HCT116 (cell line): ENCODE data around the gene ZNF283. TPM values are rescaled to one million over a fixed set of nuclear protein-coding genes. Genes with fewer than 3 reads are reported as not detected.
A peak's percentile ranks its signal among the peaks of the same experiment; 100 is the strongest.

Source experiments
- ATAC-seq: fragments of 200-7000 bp; cut with Tn5 transposase; 2 replicates; pipeline ENCODE4 v1.9.1; 2020; ENCODE audit warnings: mild to moderate bottlenecking, moderate library complexity
- BruUV-seq: library from RNA; stranded (reverse); fragments of 400-500 nt; replicated peaks from 2 replicates; lab custom pipeline; 2021; lab: Mats Ljungman, UMichigan
- CTCF ChIA-PET: fragments of 300-600 bp; sonication (Branson Sonifier 250); formaldehyde crosslinking; loops from one replicate; lab custom pipeline; 2021; ENCODE audit warnings: antibody characterized with exemption; lab: Charles Lee
- POLR2A ChIA-PET: fragments of 300-600, 350-600 bp; sonication (Branson Sonifier 250); formaldehyde crosslinking; loops from one replicate; lab custom pipeline; 2021; ENCODE audit warnings: antibody characterized with exemption; lab: Charles Lee
- RAD21 ChIA-PET, 2 experiments: fragments of 300-600 bp; sonication (Branson Sonifier 250); formaldehyde crosslinking; loops; one replicate each; lab custom pipeline; 2023; ENCODE audit warnings: low total read pairs in 2 of 2; ENCODE audit not compliant: uncharacterized antibody in 2 of 2, unreplicated experiment in 2 of 2, low non-redundant PET in 1 of 2; lab: Charles Lee
- DNase-seq: peaks from one replicate; pipeline ENCODE4 v3.0.0-alpha.2; 2010; ENCODE audit warnings: low read depth, low spot score
- H2AFZ ChIP-seq: fragments of 200-600 bp; shearing (Covaris generic), sonication (generic); 2 replicates; pipeline ENCODE4 v1.6.1; 2017; ENCODE audit warnings: low read depth, mixed run types, mixed read lengths, antibody characterized with exemption, low read length; ENCODE audit not compliant: poor library complexity, severe bottlenecking
- H3K27ac ChIP-seq: 2 replicates; pipeline ENCODE4 v1.5.1; 2012; ENCODE audit warnings: low read depth, low read length
- H3K27me3 ChIP-seq: fragments of 200-600 bp; sonication (generic); 2 replicates; pipeline ENCODE4 v1.6.1; 2016; ENCODE audit warnings: mixed run types, low read length, mixed read lengths; ENCODE audit not compliant: insufficient read depth
- H3K36me3 ChIP-seq, 2 experiments: fragments of 200-500 bp in 1 of 2; fragments of 200-600 bp in 1 of 2; sonication (Bioruptor generic) in 1 of 2; sonication (generic) in 1 of 2; 2 replicates each; pipeline versions ENCODE4 v1.5.1 to v1.6.1; 2014 to 2016; ENCODE audit warnings: low read length in 2 of 2, inconsistent platforms in 1 of 2, mixed read lengths in 1 of 2, mixed run types in 1 of 2; ENCODE audit not compliant: insufficient read depth in 2 of 2, control insufficient read depth in 1 of 2
- H3K4me1 ChIP-seq, 2 experiments: fragments of 200-600 bp in 1 of 2; sonication (generic) in 1 of 2; 2 replicates each; pipeline versions ENCODE4 v1.5.1 to v1.6.1; 2012 to 2017; ENCODE audit warnings: low read length in 2 of 2, inconsistent platforms in 1 of 2, mild to moderate bottlenecking in 1 of 2, mixed read lengths in 1 of 2, mixed run types in 1 of 2, moderate library complexity in 1 of 2; ENCODE audit not compliant: insufficient read depth in 2 of 2, control insufficient read depth in 1 of 2
- H3K4me2 ChIP-seq: fragments of 200-600 bp; sonication (generic); 2 replicates; pipeline ENCODE4 v1.6.1; 2017; ENCODE audit warnings: mixed run types, low read length, mixed read lengths
- H3K4me3 ChIP-seq, 2 experiments: fragments of 200-600 bp in 1 of 2; sonication (generic) in 1 of 2; replicated peaks in 1 of 2; 2 replicates each; pipeline ENCODE4 v1.5.1; 2011 to 2016; ENCODE audit warnings: low read length in 2 of 2, control low read depth in 1 of 2, low read depth in 1 of 2, mild to moderate bottlenecking in 1 of 2, mixed read lengths in 1 of 2, mixed run types in 1 of 2
- H3K79me2 ChIP-seq: fragments of 200-600 bp; sonication (generic); 2 replicates; pipeline ENCODE4 v1.6.1; 2017; ENCODE audit warnings: mild to moderate bottlenecking, mixed run types, low read length, moderate library complexity, mixed read lengths; ENCODE audit not compliant: insufficient read depth
- H3K9ac ChIP-seq: fragments of 200-600 bp; sonication (generic); 2 replicates; pipeline ENCODE4 v1.6.1; 2016; ENCODE audit warnings: low read length, mixed read lengths
- H3K9me2 ChIP-seq: fragments of 200-600 bp; sonication (generic), shearing (Covaris generic); 2 replicates; pipeline ENCODE4 v1.6.1; 2017; ENCODE audit warnings: mixed run types, mild to moderate bottlenecking, moderate library complexity; ENCODE audit not compliant: insufficient read depth
- H3K9me3 ChIP-seq, 2 experiments: fragments of 200-500 bp in 1 of 2; fragments of 200-600 bp in 1 of 2; sonication (Bioruptor generic) in 1 of 2; sonication (generic) in 1 of 2; 2 replicates each; pipeline ENCODE4 v1.6.1; 2014 to 2017; ENCODE audit warnings: low read length in 2 of 2, mixed read lengths in 2 of 2, inconsistent platforms in 1 of 2, low read depth in 1 of 2, mild to moderate bottlenecking in 1 of 2, mixed run types in 1 of 2, moderate library complexity in 1 of 2; ENCODE audit not compliant: control insufficient read depth in 1 of 2, insufficient read depth in 1 of 2
- H4K20me1 ChIP-seq: fragments of 200-600 bp; sonication (generic), shearing (Covaris generic); 2 replicates; pipeline ENCODE4 v1.6.1; 2017; ENCODE audit warnings: mixed run types, mild to moderate bottlenecking, moderate library complexity; ENCODE audit not compliant: insufficient read depth
- CTCF ChIP-seq, 3 experiments: fragments of 200-600 bp in 1 of 3; sonication (generic) in 1 of 3; IDR thresholded peaks in 2 of 3; conservative IDR thresholded peaks in 1 of 3; 2 replicates each; pipeline ENCODE4 v1.5.1; 2012 to 2017; ENCODE audit warnings: low read depth in 2 of 3, low read length in 2 of 3, antibody characterized with exemption in 1 of 3, borderline replicate concordance in 1 of 3, control low read depth in 1 of 3, mild to moderate bottlenecking in 1 of 3, mixed read lengths in 1 of 3, mixed run types in 1 of 3, moderate library complexity in 1 of 3; ENCODE audit not compliant: insufficient read depth in 1 of 3
- EZH2phosphoT487 ChIP-seq: fragments of 200-600 bp; IDR thresholded peaks from 2 replicates; pipeline ENCODE4 v1.6.1; 2018; ENCODE audit warnings: antibody characterized with exemption, borderline replicate concordance
- FOSL1 ChIP-seq: IDR thresholded peaks from 2 replicates; pipeline ENCODE4 v1.6.1; 2012; ENCODE audit warnings: low read depth
- POLR2A ChIP-seq: IDR thresholded peaks from 2 replicates; pipeline ENCODE4 v1.7.0; 2011; ENCODE audit warnings: borderline replicate concordance; ENCODE audit not compliant: insufficient read depth, insufficient read length; ENCODE audit errors: extremely low read depth
- TCF7L2 ChIP-seq: IDR thresholded peaks from 2 replicates; pipeline ENCODE4 v1.7.0; 2011; ENCODE audit warnings: borderline replicate concordance, inconsistent platforms; ENCODE audit not compliant: insufficient read depth, insufficient read length; ENCODE audit errors: extremely low read depth
- ZNF274 ChIP-seq: fragments of 200-500 bp; sonication (Bioruptor generic); IDR thresholded peaks from 2 replicates; pipeline ENCODE4 v1.6.1; 2014; ENCODE audit warnings: mild to moderate bottlenecking, low read depth, low read length, inconsistent platforms
- intact Hi-C: fragments of 100-400 bp; cut with micrococcal nuclease; formaldehyde crosslinking; loops from 2 replicates; pipeline ENCODE4 v1.10.0; 2022
- total RNA-seq: library from RNA; stranded (reverse); gene quantifications from one replicate; pipeline ENCODE4 v1.2.1, GENCODE V29; 2021; ENCODE audit not compliant: unreplicated experiment

Gene ZNF283
- total RNA-seq, 1 experiment from 2014 or later = 7.6 TPM

GRCh38 chr19:43779820-43780219, 47.3 kb upstream of the ZNF283 start:
- Histone ChIP-seq H3K4me1 (peaks cover 73 to 89% of the 10 kb centered on the region in 2 experiments), H3K4me3 (peak overlapping the region; percentile 74), H2AFZ (no peak overlapping the region), H3K27me3 (no peaks in the 10 kb centered on the region), H3K4me2 (peak overlapping the region; percentile 88), H3K9me2 (no peaks in the 10 kb centered on the region), H3K9ac (peak overlapping the region; percentile 88), H4K20me1 (no peaks in the 10 kb centered on the region), H3K79me2 (peaks cover 77% of the 10 kb centered on the region), H3K27ac (peak overlapping the region; percentile 94), H3K36me3 (peaks cover 2 to 14% of the 10 kb centered on the region in 2 experiments; a peak in 2 of 4 replicates), H3K9me3 (no peaks in the 10 kb centered on the region)
- DNase-seq (no peak), ATAC-seq (no peak)
- ChIA-PET CTCF (interaction anchor here (1.4 to 6.4 kb wide), 4 partner anchors 11 to 30 kb away, joined by 4 to 38 read pairs (median 7); partner anchors contain the start of gene SMG9), POLR2A (interaction anchor here (0.9 to 1.5 kb wide), 4 partner anchors 21 to 112 kb away, joined by 3 to 6 read pairs (median 4); no protein-coding TSS in a partner anchor), RAD21 (no interaction called here)
- TF ChIP-seq TCF7L2 = no peak
- TF ChIP-seq POLR2A = no peak
- peak in 2 of 3 experiments; percentile 17 to 22; a peak in 3 of 6 replicates for TF ChIP-seq CTCF (IDR thresholded peaks at IDR 0.05 in 2 of 3, conservative IDR thresholded peaks at IDR 0.05 in 1 of 3; ENCODE audit: borderline replicate concordance in 1 of 3, insufficient read depth in 1 of 3, low read depth in 2 of 3, low read length in 2 of 3)
- TF ChIP-seq FOSL1 = no peak
- TF ChIP-seq ZNF274 = no peak
- TF ChIP-seq EZH2phosphoT487 = no peak
- intact Hi-C loops = loop anchor here (10.0 kb wide), 1 partner anchor 105 kb away; the partner anchor contains the start of gene PLAUR
- BruUV-seq = TSS peak; percentile 13
